ENCODE results near the gene EXD3. TPM values are rescaled to one million over a fixed set of nuclear protein-coding genes. Genes with fewer than 3 reads are reported as not detected.

Gene EXD3
- total and polyA plus RNA-seq, 2 of the 13 experiments (the other 11 are each of a cell fraction or from before 2014, with no cell fraction given): 2.7 to 4.8 TPM

DNA sequence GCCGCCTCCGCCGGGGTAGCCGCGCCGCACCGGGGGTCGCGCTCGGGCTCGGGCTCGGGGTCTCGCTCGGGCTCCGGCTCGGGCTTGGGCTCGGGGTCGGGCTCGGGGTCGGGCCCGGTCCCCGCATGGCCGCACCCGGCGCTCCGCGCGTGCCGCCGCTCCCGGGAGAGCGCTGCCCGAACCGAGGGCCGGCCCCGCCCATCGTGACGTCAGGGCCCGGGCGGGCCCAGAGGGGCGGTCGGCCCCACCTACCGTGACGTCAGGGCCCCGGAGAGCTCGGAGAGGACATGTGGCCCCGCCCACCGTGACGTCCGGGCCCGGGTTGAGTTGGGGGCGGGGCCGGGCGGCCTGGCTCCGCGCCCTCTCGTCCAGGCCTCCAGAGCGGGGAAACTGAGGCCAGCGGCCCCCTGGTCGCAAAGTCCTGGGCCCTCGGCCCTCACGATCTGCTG is 36.2 kb upstream of the EXD3 start, which contains the start of gene NSMF (continued):
- TF ChIP-seq, protein P1, sequence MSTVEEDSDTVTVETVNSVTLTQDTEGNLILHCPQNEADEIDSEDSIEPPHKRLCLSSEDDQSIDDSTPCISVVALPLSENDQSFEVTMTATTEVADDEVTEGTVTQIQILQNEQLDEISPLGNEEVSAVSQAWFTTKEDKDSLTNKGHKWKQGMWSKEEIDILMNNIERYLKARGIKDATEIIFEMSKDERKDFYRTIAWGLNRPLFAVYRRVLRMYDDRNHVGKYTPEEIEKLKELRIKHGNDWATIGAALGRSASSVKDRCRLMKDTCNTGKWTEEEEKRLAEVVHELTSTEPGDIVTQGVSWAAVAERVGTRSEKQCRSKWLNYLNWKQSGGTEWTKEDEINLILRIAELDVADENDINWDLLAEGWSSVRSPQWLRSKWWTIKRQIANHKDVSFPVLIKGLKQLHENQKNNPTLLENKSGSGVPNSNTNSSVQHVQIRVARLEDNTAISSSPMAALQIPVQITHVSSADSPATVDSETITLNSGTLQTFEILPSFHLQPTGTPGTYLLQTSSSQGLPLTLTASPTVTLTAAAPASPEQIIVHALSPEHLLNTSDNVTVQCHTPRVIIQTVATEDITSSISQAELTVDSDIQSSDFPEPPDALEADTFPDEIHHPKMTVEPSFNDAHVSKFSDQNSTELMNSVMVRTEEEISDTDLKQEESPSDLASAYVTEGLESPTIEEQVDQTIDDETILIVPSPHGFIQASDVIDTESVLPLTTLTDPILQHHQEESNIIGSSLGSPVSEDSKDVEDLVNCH (CRISPR knock-in tag; IDR thresholded peaks at IDR 0.05): no peak
- TF ChIP-seq HNRNPLL (IDR thresholded peaks at IDR 0.05; ENCODE audit: low read depth, low read length, poor library complexity, severe bottlenecking): no peak
- TF ChIP-seq, protein P2, sequence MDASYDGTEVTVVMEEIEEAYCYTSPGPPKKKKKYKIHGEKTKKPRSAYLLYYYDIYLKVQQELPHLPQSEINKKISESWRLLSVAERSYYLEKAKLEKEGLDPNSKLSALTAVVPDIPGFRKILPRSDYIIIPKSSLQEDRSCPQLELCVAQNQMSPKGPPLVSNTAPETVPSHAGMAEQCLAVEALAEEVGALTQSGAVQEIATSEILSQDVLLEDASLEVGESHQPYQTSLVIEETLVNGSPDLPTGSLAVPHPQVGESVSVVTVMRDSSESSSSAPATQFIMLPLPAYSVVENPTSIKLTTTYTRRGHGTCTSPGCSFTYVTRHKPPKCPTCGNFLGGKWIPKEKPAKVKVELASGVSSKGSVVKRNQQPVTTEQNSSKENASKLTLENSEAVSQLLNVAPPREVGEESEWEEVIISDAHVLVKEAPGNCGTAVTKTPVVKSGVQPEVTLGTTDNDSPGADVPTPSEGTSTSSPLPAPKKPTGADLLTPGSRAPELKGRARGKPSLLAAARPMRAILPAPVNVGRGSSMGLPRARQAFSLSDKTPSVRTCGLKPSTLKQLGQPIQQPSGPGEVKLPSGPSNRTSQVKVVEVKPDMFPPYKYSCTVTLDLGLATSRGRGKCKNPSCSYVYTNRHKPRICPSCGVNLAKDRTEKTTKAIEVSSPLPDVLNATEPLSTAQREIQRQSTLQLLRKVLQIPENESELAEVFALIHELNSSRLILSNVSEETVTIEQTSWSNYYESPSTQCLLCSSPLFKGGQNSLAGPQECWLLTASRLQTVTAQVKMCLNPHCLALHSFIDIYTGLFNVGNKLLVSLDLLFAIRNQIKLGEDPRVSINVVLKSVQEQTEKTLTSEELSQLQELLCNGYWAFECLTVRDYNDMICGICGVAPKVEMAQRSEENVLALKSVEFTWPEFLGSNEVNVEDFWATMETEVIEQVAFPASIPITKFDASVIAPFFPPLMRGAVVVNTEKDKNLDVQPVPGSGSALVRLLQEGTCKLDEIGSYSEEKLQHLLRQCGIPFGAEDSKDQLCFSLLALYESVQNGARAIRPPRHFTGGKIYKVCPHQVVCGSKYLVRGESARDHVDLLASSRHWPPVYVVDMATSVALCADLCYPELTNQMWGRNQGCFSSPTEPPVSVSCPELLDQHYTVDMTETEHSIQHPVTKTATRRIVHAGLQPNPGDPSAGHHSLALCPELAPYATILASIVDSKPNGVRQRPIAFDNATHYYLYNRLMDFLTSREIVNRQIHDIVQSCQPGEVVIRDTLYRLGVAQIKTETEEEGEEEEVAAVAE (CRISPR knock-in tag; IDR thresholded peaks at IDR 0.05; ENCODE audit: borderline replicate concordance): no peak
- 0 out of 2 replicates have a peak, but pooled peaks have one; percentile 26 for TF ChIP-seq ZNF136 (CRISPR knock-in tag; IDR thresholded peaks at IDR 0.05; ENCODE audit: low read depth)
- no peak for TF ChIP-seq U2AF2 (IDR thresholded peaks at IDR 0.05; ENCODE audit: low read depth, low read length)
- TF ChIP-seq ISL2 (CRISPR knock-in tag; IDR thresholded peaks at IDR 0.05): no peak
- no peak for TF ChIP-seq EED (CRISPR knock-in tag; IDR thresholded peaks at IDR 0.05)
- TF ChIP-seq SP2 (CRISPR knock-in tag; IDR thresholded peaks at IDR 0.05): no peak
- no peak for TF ChIP-seq SIN3B (IDR thresholded peaks at IDR 0.05; ENCODE audit: low read length)
- TF ChIP-seq CENPX (CRISPR knock-in tag; IDR thresholded peaks at IDR 0.05): no peak
- TF ChIP-seq ELF1 (CRISPR knock-in tag; IDR thresholded peaks at IDR 0.05): no peak
- no peak for TF ChIP-seq FIP1L1 (IDR thresholded peaks at IDR 0.05; ENCODE audit: borderline replicate concordance, insufficient read depth, low read depth, low read length)
- TF ChIP-seq PRMT3 (CRISPR knock-in tag; IDR thresholded peaks at IDR 0.05; ENCODE audit: borderline replicate concordance, low read depth): no peak
- TF ChIP-seq TOPORS (CRISPR knock-in tag; IDR thresholded peaks at IDR 0.05): no peak
- no peak for TF ChIP-seq RFX3 (CRISPR knock-in tag; IDR thresholded peaks at IDR 0.05)
- peak; percentile 39; the same call in 1 of the 2 replicates for TF ChIP-seq GABPB1 (CRISPR knock-in tag; IDR thresholded peaks at IDR 0.05)
- TF ChIP-seq ZNF451 (CRISPR knock-in tag; IDR thresholded peaks at IDR 0.05): no peak; the same call in 1 of the 2 replicates
- no peak for TF ChIP-seq NCOA1 (CRISPR knock-in tag; IDR thresholded peaks at IDR 0.05)
- TF ChIP-seq, protein P3, sequence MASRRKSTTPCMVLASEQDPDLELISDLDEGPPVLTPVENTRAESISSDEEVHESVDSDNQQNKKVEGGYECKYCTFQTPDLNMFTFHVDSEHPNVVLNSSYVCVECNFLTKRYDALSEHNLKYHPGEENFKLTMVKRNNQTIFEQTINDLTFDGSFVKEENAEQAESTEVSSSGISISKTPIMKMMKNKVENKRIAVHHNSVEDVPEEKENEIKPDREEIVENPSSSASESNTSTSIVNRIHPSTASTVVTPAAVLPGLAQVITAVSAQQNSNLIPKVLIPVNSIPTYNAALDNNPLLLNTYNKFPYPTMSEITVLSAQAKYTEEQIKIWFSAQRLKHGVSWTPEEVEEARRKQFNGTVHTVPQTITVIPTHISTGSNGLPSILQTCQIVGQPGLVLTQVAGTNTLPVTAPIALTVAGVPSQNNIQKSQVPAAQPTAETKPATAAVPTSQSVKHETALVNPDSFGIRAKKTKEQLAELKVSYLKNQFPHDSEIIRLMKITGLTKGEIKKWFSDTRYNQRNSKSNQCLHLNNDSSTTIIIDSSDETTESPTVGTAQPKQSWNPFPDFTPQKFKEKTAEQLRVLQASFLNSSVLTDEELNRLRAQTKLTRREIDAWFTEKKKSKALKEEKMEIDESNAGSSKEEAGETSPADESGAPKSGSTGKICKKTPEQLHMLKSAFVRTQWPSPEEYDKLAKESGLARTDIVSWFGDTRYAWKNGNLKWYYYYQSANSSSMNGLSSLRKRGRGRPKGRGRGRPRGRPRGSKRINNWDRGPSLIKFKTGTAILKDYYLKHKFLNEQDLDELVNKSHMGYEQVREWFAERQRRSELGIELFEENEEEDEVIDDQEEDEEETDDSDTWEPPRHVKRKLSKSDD (CRISPR knock-in tag; IDR thresholded peaks at IDR 0.05; ENCODE audit: low read depth): no peak
